NCI-H2196 treated with DMSO at 0.1 percent for 48 hours (cell line): ENCODE results near the gene TMEM158.

Experiments used
- DNase-seq: peaks from one replicate; lab custom pipeline; 2025; ENCODE audit not compliant: unreplicated experiment; lab: John Stamatoyannopoulos, UW

The TMEM158 gene

GRCh38 chr3:45226206-45226915, at the start of gene TMEM158:
TSS of gene TMEM158 (minus strand) at chr3:45226287. CDS start at chr3:45226027, 260 bp downstream.
- no peak for DNase-seq

GRCh38 chr3:45275006-45275704, 49.1 kb upstream of the TMEM158 start:
- DNase-seq: no peak

- no peak for DNase-seq
Observed at GRCh38 chr3:45273681-45274515, 47.8 kb upstream of the TMEM158 start.

GRCh38 chr3:45272828-45273470, 46.9 kb upstream of the TMEM158 start:
- no peak for DNase-seq

- DNase-seq: no peak
Observed at GRCh38 chr3:45272032-45272810, 46.1 kb upstream of the TMEM158 start.

GRCh38 chr3:45269952-45270351, 43.9 kb upstream of the TMEM158 start:
- no peak for DNase-seq

- DNase-seq: no peak
Observed at GRCh38 chr3:45267097-45267496, 41.0 kb upstream of the TMEM158 start.

GRCh38 chr3:45261333-45262110, 35.4 kb upstream of the TMEM158 start:
- DNase-seq: no peak

- no peak for DNase-seq
Observed at GRCh38 chr3:45259133-45259532, 33.0 kb upstream of the TMEM158 start.

- no peak for DNase-seq
Observed at GRCh38 chr3:45258317-45258716, 32.2 kb upstream of the TMEM158 start.

- DNase-seq: no peak
Observed at GRCh38 chr3:45253316-45253715, 27.2 kb upstream of the TMEM158 start.

GRCh38 chr3:45252826-45253225, 26.7 kb upstream of the TMEM158 start:
- no peak for DNase-seq

- DNase-seq: no peak
Observed at GRCh38 chr3:45249391-45249790, 23.3 kb upstream of the TMEM158 start.

- no peak for DNase-seq
Observed at GRCh38 chr3:45246241-45246640, 20.2 kb upstream of the TMEM158 start.

GRCh38 chr3:45244356-45244755, 18.3 kb upstream of the TMEM158 start:
- no peak for DNase-seq

- DNase-seq: no peak
Observed at GRCh38 chr3:45241206-45241605, 15.1 kb upstream of the TMEM158 start.

GRCh38 chr3:45240292-45240691, 14.2 kb upstream of the TMEM158 start:
- DNase-seq: no peak

GRCh38 chr3:45239254-45239653, 13.2 kb upstream of the TMEM158 start:
- no peak for DNase-seq

GRCh38 chr3:45236964-45237363, 10.9 kb upstream of the TMEM158 start:
- DNase-seq: no peak

- DNase-seq: no peak
Observed at GRCh38 chr3:45235409-45235808, 9.3 kb upstream of the TMEM158 start.
